HG03039 (cell line): ENCODE data around the gene POU5F2.

Experiments
- ATAC-seq: cut with Tn5 transposase; IDR thresholded peaks from one replicate; pipeline ENCODE4 v1.9.1; 2021; ENCODE audit warnings: mild to moderate bottlenecking, moderate library complexity; ENCODE audit not compliant: unreplicated experiment

POU5F2 gene, protein sequence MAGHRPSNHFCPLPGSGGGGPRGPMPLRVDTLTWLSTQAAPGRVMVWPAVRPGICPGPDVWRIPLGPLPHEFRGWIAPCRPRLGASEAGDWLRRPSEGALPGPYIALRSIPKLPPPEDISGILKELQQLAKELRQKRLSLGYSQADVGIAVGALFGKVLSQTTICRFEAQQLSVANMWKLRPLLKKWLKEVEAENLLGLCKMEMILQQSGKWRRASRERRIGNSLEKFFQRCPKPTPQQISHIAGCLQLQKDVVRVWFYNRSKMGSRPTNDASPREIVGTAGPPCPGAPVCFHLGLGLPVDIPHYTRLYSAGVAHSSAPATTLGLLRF

DNA sequence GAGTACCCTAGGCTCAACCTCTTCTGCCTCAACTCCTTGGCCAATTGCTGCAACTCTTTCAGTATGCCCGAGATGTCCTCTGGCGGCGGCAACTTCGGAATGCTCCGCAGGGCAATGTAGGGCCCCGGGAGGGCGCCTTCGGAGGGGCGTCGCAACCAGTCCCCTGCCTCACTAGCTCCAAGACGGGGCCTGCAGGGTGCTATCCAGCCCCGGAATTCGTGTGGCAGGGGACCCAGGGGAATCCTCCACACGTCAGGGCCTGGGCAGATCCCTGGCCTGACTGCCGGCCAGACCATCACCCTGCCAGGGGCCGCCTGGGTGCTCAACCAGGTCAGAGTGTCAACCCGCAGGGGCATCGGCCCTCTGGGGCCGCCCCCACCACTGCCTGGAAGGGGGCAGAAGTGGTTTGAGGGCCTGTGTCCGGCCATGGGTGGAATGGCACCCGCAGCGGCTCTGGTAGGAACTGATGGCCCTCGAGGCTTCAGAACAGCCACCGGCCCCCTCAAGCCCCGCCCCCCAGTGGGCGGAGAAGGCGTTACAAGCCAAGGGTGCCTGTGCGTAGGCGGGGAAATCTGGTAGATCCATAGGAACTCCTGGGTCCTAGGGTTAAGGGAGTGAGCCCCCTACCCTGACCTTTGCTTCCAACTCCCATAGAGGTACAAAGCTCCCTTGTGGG is at the start of gene POU5F2:
POU5F2 (minus strand) TSS at position 465 of the 676 bp plus-strand sequence; CDS start at position 428, 37 bp downstream.
- ATAC-seq: no peak

DNA sequence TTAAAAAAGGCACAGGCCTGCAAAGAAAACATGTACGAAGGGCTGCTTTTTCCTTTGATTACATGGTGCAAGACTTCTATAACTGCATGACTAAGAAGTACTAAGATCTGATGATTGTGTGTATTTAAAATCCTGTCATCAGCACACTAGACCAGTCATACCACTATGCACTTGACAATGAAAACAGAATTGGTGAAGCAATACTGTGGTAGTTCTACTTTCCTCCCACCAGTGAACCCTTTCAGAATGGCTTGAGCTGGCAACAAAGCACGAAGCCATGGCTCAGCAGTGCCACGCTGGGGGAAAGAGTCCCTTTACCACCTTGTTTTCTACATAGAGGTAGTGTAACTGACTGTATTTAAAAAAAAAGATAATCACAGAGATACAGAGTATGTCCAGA is 49.0 kb upstream of the POU5F2 start:
- ATAC-seq: no peak

DNA sequence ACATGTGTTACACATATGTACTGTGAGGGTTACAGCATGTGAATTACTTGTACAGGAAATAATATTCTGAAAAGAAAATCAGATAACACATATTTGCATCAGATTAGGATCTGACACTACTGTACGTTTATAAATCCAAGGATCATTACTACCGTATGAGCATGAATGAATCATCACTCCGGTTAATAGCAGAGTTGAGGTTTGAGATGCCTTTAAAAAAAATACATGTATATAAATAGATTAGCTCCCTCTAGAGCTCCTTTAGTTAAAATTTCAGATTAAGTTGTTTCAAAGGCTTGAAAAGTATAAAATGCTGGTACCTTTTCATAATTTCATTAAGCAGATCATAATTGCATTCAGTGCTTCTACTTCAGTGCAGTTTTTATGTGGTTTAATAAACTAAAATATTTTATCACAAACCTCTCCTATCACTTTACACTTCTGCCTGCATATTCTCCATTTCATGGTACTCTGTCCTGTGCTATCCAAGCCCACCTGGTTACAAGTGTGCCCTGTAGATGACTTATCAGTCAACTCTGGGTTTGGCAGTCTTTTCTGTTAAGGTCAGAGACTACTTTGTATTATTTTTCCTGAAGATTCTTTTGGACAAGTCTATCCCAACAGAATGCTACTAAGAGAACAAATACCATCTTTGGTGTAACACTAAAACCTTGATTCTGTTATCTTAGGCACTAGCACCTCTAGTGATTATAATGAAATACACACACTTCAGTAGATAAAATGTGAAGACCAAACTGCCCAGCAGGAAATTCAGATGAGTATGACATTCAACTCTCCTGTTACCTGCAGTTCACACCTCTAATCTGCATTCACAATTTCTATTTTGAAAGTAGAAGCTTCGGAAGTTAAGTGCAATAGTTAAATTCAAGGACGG is 48.0 kb upstream of the POU5F2 start:
- ATAC-seq: no peak

DNA sequence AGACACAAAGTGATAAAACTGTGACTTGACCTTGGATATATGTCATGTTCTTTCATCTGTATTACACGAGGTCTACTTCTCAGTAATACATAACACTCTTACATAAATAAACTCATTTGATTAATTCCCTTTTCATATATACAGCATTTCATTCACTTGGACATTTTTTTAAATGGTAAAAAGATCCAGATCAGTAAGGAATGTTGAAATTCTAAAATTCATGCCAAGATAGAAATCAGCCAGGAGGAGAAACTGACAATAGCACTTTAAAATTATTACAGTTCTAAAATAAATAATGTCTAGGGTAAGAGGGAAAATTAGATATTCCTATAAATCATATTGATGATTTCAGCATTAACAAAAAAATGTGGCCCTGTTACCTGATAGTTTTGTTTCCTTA is 46.2 kb upstream of the POU5F2 start:
- no peak for ATAC-seq

DNA sequence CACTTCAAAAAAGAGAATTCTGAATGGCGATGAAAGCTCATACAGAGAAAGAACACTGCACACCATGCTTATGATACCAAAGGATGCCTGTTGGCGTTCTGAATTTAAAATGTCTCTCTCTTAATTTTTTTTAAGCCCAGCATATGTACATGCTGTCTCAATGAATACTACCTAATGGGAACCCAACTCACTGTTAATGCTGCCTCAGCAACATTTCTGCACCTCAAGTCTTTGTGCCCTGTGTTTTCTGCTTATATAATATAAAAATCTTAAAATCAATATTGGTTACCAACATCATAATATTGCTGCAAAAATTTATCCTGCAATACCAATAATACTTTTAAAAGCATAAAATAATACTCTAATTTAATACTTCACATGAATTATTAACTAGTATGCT is 44.1 kb upstream of the POU5F2 start:
- no peak for ATAC-seq

DNA sequence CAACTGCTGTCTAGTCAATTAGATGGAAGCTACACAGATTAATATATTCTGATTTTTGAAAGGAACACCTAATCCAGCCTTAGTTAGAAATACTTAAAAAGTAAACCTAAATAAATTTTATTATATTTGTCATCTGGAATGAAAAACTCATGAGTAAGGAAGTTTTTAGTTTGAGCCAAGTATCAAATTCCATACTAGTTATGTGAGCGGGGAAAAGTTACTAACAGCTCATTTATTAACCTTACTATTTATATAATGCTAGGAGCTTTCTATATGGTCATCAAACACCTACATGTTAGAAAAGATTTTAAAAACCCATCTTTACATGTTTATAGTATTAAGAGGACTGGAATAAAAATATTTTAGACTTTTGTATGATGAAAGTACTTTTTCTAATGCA is 41.6 kb upstream of the POU5F2 start:
- ATAC-seq: no peak

DNA sequence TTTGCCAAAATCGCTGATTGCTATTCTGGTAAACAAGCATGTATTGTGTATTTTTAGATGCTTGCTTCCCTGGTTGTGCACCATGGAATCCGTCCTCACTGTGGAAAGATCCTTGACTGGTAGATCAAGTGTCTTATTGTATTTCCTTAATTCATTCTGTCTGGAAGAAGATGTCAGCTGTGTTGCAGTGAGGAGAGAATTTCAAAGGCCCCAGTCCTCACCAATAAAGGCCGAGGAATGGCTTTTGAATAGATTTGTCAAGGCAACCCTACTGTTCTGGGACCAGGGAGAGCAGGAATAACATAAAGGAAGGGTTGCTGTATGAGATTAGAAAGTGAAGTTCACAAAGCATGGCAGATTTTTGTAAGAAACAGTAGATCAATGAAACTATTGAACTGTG is 36.2 kb upstream of the POU5F2 start:
- ATAC-seq: no peak

DNA sequence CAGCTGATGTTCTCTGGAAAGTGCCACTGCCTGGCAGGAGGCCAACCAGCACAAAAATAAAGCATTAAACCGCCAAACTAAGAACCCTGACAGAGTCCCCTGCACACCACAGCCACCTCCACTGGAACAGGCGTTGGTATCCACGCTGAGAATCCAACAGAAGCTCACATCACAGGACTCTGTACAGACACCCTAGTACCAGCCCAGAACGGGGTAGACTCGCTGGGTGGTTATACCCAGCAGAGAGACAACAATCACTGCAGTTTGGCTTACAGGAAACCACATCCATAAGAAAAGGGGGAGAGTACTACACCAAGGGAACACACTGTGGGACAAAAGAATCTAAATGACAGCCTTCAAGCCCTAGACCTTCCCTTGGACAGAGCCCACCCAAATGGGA is 15.0 kb upstream of the POU5F2 start:
- ATAC-seq: no peak

DNA sequence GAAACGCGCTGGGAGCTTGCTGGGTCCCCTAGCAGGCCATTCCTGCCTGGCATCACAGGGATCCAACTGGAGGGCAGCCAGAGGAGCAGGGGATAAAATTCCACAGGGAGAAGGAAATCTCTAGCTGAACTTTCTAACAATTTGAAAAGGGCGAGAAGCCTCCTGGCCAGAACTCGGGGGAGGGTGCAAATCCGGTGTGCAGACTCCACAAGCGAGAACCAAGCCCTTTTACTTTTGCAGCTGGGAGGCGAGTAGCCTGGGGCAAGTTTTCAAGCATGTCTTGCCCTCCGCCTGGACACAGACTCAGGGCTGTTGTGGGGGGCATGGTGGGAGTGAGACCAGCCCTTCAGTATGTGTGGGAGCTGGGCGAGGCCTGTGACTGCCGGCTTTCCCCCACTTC is 14.3 kb upstream of the POU5F2 start:
- ATAC-seq: no peak

DNA sequence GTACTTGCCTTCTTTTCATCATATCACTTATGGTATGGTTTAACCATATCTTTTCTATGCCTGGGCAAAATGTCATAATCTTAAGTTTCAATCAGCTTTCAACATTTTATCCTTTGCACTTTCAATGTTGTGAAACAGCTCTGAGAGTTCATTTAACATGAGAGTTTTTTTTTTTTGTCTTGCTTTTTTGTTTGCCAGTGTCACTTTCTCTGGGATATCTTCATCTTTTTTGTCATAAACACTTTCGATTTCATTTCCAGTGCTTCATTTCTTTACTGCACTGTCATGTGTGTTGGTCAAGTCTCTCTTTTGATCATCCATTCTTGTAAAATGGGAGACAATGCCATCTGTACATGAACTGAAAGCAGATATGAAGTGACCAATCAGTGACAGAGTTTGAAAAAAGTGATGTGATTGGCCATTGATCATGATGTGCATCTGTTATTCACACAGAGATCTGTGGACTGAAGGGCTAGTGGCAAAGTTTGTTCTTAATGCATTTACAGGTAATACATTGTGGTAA is 7.5 kb upstream of the POU5F2 start:
- ATAC-seq: no peak

DNA sequence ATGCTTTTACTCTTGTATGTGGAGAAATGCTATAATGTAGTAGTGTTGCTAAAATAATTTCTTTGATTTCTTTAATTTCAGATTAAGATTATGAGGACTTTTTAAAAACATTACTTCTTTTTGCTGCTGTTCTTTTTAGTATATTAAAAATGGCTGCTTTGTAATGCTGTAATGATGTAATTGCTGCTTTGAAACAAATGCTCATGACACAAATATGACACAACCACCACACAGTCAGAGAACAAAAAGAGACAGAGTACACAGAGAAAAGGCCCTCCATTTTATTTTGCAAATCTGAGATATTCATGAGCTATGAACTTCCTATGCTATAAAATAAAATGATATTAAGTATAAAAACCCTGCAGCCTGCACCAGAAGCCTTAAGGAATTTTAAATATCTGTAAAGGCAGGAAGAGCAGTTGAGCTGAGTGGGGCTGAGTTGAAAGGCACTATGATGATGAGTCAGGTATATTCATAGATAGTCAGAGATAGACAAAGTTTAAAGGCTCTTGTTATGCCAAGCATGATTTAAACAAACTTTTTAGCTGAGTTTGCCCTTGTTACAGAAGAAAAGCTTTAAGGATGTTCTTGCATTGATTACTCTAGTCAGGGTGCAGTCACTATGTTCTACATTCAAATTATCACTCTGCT is 5.1 kb upstream of the POU5F2 start:
- ATAC-seq: no peak

DNA sequence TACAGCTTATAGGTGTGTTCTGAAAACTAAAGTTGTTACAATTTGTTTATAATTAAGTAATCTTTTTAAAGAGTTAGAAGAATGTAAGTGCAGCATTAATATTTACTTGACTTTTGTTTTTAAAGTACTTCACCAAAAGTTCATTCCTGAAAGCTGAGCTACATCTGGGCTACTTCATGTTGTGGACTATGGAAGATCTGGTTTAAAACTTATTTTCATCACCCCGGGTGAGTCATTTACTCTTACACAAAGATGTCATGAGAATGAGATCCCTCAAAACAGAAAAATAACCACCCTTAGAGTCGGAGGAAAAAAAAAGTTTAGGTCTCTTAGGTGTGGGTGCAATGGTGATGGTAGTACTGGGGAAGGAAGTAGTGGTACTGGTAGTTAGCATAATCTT is 5.1 kb downstream of the POU5F2 start:
- ATAC-seq: no peak

DNA sequence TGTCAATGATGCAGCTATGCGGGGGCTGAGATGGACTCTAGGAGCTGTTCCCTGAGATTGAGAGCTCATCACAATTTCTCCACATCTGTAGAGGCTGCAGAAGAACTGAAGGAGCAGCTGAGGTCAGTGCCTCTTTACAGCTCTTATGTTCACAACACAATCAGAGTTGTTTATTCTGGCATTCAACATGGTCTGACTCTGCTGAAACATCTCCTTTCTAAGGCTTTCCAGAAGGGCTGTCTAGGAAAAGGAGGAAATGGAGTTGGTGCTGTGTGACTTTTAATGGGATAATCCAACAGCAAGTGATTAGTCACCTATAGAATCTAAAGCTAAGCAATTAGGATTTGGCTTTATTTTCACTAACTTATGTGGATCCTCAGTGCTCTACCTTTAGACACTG is 6.0 kb downstream of the POU5F2 start:
- ATAC-seq: no peak

DNA sequence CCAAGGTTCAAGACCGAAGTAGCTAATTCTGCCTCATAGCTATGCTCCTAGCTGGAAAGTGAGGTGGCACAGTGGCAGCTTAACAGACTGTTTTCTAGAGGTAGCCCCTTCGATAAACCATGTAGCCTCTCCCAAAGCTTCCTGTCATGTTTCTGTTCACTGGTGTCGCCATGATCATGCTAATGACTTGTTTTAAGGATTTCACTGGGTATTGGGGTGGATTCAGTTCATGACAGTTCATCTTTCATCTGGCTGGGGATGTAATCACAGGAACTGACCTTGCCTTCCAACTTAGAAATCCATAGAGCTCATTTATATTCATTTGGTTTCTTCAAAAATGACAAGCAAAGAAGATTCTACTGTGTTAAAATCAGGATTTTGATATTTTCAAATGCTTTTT is 9.4 kb downstream of the POU5F2 start:
- ATAC-seq: no peak

DNA sequence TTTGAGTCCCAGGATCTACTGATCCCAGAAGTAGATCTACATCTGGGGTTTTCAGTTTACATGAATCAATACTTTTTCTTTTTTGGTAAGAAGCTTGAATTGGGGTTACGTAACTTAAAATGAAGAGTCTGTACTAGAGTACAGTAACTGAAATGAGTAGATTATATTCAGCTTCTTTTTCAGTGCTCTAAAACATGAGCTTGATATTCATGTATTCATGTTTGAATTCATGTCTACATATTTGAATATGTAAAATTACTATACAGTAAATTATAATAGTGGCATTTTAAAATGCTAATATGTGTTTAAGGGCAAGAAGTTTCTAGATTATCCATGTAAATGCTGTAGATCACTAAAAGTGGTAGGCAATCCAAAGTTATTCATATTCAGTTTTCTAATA is 14.8 kb downstream of the POU5F2 start:
- ATAC-seq: no peak

DNA sequence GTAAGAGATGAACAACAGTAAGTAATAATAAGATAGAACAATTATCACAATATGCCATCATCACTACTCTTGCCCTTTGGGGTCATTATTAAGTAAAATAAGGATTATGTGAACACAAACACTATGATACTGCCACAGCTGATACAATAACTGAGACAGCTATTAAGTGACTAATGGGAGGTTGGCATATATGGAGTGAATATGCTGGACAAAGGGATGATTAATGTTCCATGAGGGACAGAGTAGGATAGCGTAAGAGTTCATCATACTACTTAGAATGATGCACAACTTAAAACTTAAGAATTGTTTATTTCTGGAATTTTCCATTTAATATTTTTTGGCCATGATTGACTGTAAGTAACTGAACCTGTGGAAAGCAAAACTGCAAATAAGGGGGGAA is 16.6 kb downstream of the POU5F2 start:
- no peak for ATAC-seq

DNA sequence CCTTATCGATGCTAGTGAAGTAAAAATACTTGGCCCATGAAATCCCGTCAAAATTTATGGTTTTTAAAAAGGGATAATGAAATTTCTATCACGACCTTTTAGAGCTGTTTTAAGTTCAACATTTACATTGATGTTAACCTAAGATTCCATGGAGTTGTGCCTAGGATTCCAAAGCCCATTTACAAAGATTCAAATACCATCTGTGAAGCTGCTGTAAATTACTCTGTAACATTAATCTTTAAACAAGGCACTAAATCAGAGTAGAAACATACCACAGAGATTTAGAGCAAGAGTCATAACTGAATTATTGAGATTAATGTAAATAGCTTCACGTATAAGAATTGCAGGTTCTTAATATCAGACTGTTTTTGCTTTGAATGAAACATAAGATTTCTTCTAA is 17.7 kb downstream of the POU5F2 start:
- no peak for ATAC-seq

DNA sequence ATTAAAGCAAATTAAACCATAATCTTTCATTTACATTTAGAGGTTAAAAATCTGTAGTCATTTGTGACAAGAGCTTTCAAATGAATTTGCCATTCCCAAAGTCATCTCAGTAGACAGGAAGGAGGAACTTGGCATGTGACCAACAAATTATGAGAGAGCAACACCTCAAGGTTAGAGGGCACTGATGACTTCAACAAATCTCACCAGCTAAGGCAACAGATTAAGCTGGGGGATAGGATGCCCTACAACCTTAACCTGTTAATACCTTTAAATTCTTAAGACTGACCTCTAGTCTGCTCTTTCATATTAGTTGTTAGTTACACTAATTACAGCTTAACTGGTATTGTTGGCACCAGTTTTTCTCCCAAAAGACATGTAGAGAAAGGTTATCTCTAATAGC is 18.4 kb downstream of the POU5F2 start:
- no peak for ATAC-seq

DNA sequence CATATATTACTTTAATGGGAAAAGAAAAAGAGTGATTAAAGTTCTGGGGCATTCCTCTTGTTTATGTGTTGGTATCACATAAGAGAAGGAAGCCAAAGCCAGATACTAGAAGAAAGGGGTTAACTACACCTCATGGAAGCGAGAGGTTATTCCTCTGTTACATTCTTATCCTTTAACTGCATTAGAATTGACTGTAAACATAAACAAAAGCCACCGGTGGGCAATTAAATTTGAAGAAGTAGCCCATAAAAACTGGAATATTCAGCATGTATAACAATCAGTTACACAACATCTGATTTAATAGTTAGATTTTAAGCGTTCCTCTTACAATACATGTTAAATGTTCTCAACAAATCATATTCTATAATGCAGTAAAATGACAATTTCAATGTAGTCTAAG is 18.8 kb downstream of the POU5F2 start:
- no peak for ATAC-seq

DNA sequence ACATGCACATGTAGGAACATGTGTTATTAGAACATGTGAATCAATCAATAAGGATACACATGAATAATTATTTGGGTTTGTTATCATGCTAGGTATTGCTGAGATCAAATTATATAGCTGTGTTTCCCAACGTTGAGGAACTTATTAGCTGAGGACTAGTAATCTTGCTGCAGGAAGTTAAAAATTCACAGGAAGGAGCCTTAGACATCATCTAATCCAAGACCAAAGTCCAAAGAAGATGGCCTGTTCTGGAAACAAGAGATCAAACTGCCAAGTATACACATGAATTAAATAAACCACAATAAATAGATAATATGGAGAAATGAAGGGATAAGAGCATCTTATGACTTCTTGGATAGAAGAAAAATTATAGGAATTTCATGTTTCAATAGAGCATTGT is 19.9 kb downstream of the POU5F2 start:
- ATAC-seq: no peak

DNA sequence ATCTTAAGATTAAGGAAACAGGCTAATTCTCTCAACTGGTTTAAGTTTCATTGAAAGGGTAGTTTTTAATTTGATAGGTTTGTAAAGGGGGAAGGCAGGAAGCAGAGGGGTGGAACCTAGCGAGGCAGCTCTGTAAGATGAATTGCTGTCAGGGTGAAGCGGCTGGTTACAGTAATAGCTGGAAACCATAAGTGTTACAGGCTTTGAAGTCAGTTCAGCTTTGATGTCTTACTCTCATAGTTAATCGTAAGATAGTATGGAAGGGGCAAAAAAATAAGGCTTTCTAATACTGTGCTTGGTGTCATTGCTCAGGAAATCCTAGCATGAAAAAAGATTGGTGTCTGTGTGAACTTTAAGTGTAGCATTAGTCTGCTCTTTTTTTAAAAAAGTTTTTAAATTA is 20.3 kb downstream of the POU5F2 start:
- ATAC-seq: no peak
